ENCODE results near the gene GLYR1.

Gene GLYR1

GRCh38 chr16:4886151-4886550 is 39.1 kb upstream of the GLYR1 start:
- peak overlapping the region; percentile 72 for H3K27ac Mint-ChIP-seq (ENCODE audit: low read depth)
- no peak overlapping the region for H3K4me3 Mint-ChIP-seq
- no peaks in the 10 kb centered on the region for H3K27me3 Mint-ChIP-seq
- H3K4me1 Mint-ChIP-seq = peaks cover 6% of the 10 kb centered on the region
- DNase-seq (ENCODE audit: low spot score in 2 of 2) (no peak), ATAC-seq (replicated peaks; ENCODE audit: extremely low read depth, poor library complexity, severe bottlenecking) (no peak)
- no peaks in the 10 kb centered on the region for H3K9me3 Mint-ChIP-seq
- peaks cover 22% of the 10 kb centered on the region for H3K36me3 Mint-ChIP-seq (ENCODE audit: insufficient read depth)

GRCh38 chr16:4884972-4885874 is 38.1 kb upstream of the GLYR1 start:
- no peak for DNase-seq (ENCODE audit: low spot score in 2 of 2)

GRCh38 chr16:4884209-4884608 is 37.1 kb upstream of the GLYR1 start:
- H3K9me3 Mint-ChIP-seq = no peaks in the 10 kb centered on the region
- H3K4me3 Mint-ChIP-seq = no peak overlapping the region
- no peak for DNase-seq (ENCODE audit: low spot score in 2 of 2)
- H3K4me1 Mint-ChIP-seq = peaks cover 6% of the 10 kb centered on the region
- peaks cover 34% of the 10 kb centered on the region for H3K36me3 Mint-ChIP-seq (ENCODE audit: insufficient read depth)
- H3K27ac Mint-ChIP-seq (ENCODE audit: low read depth) = no peak overlapping the region
- no peaks in the 10 kb centered on the region for H3K27me3 Mint-ChIP-seq
- no peak for ATAC-seq (replicated peaks; ENCODE audit: extremely low read depth, poor library complexity, severe bottlenecking)

More at GRCh38 chr16:4884972-4885874, 38.1 kb upstream of the GLYR1 start:
- H3K27ac Mint-ChIP-seq (ENCODE audit: low read depth) = peak overlapping the region; percentile 72
- no peak for ATAC-seq (replicated peaks; ENCODE audit: extremely low read depth, poor library complexity, severe bottlenecking)
- peaks cover 6% of the 10 kb centered on the region for H3K4me1 Mint-ChIP-seq
- H3K9me3 Mint-ChIP-seq = no peaks in the 10 kb centered on the region
- peaks cover 31% of the 10 kb centered on the region for H3K36me3 Mint-ChIP-seq (ENCODE audit: insufficient read depth)
- no peak overlapping the region for H3K4me3 Mint-ChIP-seq
- no peaks in the 10 kb centered on the region for H3K27me3 Mint-ChIP-seq

DNA sequence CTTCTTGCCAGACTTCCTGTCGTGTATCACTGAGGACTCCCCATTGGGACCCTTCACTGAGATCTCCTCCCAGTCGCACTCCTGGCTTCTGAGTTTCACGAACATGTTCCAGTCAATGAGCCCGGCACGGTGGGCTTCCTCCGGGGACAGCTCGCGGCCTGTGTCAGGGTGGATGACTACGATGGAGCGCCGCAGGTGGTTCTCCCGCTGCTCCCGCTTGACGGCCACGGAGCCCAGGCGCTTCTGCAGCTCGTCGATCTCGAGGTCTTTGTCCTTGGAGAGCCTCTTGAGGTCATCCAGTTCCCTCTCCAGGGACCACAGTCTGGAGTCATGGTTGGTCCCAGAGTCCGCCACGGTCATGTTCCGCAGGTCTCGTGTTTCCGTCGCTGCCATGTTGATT is 36.4 kb upstream of the GLYR1 start:
- no peaks in the 10 kb centered on the region for H3K27me3 Mint-ChIP-seq
- ATAC-seq (replicated peaks; ENCODE audit: extremely low read depth, poor library complexity, severe bottlenecking) = no peak
- peaks cover 6% of the 10 kb centered on the region for H3K4me1 Mint-ChIP-seq
- H3K4me3 Mint-ChIP-seq = no peak overlapping the region
- no peaks in the 10 kb centered on the region for H3K9me3 Mint-ChIP-seq
- DNase-seq (ENCODE audit: low spot score in 2 of 2) = no peak
- H3K36me3 Mint-ChIP-seq (ENCODE audit: insufficient read depth) = peaks cover 34% of the 10 kb centered on the region
- no peak overlapping the region for H3K27ac Mint-ChIP-seq (ENCODE audit: low read depth)

DNA sequence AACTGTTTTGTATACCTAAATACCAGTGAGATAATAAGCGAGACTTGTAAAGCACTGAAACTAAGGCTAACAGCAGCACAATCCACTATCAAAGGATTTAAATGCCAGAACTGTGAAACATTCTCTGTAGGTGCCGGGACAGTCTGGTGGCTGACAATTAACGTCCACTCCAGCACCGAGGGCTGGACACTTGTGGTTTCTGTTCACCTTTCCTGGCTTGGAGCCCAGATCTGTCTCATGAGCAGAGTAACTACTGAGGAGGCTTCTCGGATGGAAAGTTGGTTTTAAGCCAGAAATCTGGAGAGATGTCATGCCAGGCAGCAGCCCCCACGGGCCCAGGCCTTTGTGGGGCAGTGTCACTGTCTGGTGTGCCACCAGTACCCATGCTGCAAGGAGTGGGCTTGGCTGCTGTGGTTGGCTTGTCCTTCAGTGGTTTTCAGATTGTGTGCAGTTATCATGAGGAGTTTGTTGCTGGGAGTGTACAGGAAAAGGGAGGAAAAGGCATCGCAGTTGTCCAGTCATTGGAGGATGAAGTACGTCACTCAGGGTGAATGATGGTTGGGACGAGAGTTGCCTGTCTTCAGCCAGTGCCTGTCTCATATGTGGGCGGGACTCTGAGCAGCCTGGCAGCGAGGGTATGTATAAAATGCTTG is 35.7 kb upstream of the GLYR1 start:
- Mint-ChIP-seq H3K4me1 (peaks cover 6% of the 10 kb centered on the region), H3K27me3 (no peaks in the 10 kb centered on the region), H3K9me3 (no peaks in the 10 kb centered on the region), H3K27ac (ENCODE audit: low read depth) (no peak overlapping the region), H3K36me3 (ENCODE audit: insufficient read depth) (peaks cover 34% of the 10 kb centered on the region), H3K4me3 (no peak overlapping the region)
- DNase-seq (ENCODE audit: low spot score in 2 of 2) (no peak), ATAC-seq (replicated peaks; ENCODE audit: extremely low read depth, poor library complexity, severe bottlenecking) (no peak)

DNA sequence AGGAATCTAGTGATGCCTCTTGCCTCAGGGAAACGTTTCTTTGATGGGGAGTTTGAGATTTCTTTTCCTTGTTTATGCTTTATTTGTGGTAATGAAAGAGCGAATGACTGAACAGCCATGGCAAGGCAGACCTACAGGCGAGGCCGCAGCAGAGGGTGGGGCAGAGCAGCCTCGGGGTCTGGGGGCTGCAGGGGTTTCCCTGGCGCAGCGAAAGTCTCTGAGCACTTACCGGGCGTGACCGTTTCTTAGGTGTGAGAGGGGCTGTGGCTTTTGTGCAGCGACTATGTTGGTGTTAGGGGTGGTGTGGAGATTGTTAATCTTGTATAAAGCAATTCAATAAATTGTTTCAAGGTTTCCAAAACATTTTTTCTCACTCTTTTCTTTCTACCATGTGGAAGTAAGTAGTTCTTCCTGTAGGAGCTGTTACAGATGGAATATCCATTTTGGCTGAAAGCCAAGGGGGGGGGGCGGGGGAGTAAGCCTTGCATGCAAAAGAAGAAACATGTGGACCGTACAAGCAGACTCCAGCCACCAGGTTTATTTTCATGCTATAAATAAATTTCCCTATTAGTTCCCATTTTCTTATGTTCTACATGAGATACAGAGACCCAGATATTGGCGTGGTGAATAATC is 35.0 kb upstream of the GLYR1 start:
- no peak overlapping the region for H3K4me3 Mint-ChIP-seq
- no peaks in the 10 kb centered on the region for H3K27me3 Mint-ChIP-seq
- peaks cover 6% of the 10 kb centered on the region for H3K4me1 Mint-ChIP-seq
- no peak for DNase-seq (ENCODE audit: low spot score in 2 of 2)
- H3K9me3 Mint-ChIP-seq = no peaks in the 10 kb centered on the region
- ATAC-seq (replicated peaks; ENCODE audit: extremely low read depth, poor library complexity, severe bottlenecking) = no peak
- H3K27ac Mint-ChIP-seq (ENCODE audit: low read depth) = no peak overlapping the region
- H3K36me3 Mint-ChIP-seq (ENCODE audit: insufficient read depth) = peaks cover 34% of the 10 kb centered on the region

DNA sequence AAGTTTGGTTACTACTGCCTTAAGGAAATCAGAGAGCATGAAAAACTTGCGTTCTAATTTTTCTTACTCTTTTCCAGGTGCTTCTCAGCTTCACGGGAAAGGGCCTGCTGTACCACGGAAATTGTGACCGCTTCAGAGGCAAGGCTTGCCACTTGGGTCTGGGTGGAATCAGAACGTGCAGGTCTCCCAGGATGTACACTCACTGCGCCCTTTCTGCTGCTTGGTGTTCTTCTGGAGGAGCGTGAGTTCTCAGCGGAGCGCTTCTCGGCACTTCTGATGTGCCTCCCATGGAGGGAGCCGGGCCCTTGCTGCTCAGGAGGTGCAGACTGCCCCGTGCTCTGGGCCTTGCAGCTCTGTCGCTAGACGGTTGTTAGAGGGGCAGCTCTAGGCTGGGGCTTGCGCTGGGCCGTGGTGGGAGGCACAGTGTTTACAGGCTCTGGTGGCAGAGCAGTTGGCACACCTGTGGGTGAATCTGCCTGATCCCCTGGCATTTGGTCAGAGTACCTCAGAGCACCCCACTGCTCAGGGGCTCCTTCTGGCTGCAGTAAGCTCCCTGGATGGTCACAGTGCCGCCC is 33.0 kb upstream of the GLYR1 start:
- Mint-ChIP-seq H3K36me3 (ENCODE audit: insufficient read depth) (peaks cover 41% of the 10 kb centered on the region), H3K4me1 (peaks cover 5% of the 10 kb centered on the region), H3K27me3 (no peaks in the 10 kb centered on the region), H3K27ac (ENCODE audit: low read depth) (peak overlapping the region; percentile 16), H3K4me3 (no peak overlapping the region), H3K9me3 (no peaks in the 10 kb centered on the region)
- DNase-seq (ENCODE audit: low spot score in 2 of 2) (no peak), ATAC-seq (replicated peaks; ENCODE audit: extremely low read depth, poor library complexity, severe bottlenecking) (no peak)

- Mint-ChIP-seq H3K36me3 (ENCODE audit: insufficient read depth) (peaks cover 40% of the 10 kb centered on the region), H3K4me1 (peaks cover 5% of the 10 kb centered on the region), H3K9me3 (no peaks in the 10 kb centered on the region), H3K27ac (ENCODE audit: low read depth) (no peak overlapping the region), H3K4me3 (no peak overlapping the region), H3K27me3 (no peaks in the 10 kb centered on the region)
- no peak for DNase-seq (ENCODE audit: low spot score in 2 of 2)
- no peak for ATAC-seq (replicated peaks; ENCODE audit: extremely low read depth, poor library complexity, severe bottlenecking)
These were observed 32.0 kb upstream of the GLYR1 start for GRCh38 chr16:4879049-4879448.

GRCh38 chr16:4877380-4877685 is 30.2 kb upstream of the GLYR1 start:
- Mint-ChIP-seq H3K9me3 (no peaks in the 10 kb centered on the region), H3K27ac (ENCODE audit: low read depth) (no peak overlapping the region), H3K4me3 (no peak overlapping the region), H3K4me1 (peaks cover 5% of the 10 kb centered on the region), H3K27me3 (no peaks in the 10 kb centered on the region), H3K36me3 (ENCODE audit: insufficient read depth) (peaks cover 46% of the 10 kb centered on the region)
- DNase-seq (ENCODE audit: low spot score in 2 of 2) = no peak
- no peak for ATAC-seq (replicated peaks; ENCODE audit: extremely low read depth, poor library complexity, severe bottlenecking)

GRCh38 chr16:4876646-4877379 is 29.7 kb upstream of the GLYR1 start:
- H3K9me3 Mint-ChIP-seq = no peaks in the 10 kb centered on the region
- H3K36me3 Mint-ChIP-seq (ENCODE audit: insufficient read depth) = peaks cover 45% of the 10 kb centered on the region
- DNase-seq (ENCODE audit: low spot score in 2 of 2) = no peak
- H3K4me3 Mint-ChIP-seq = no peak overlapping the region
- no peak for ATAC-seq (replicated peaks; ENCODE audit: extremely low read depth, poor library complexity, severe bottlenecking)
- peaks cover 5% of the 10 kb centered on the region for H3K4me1 Mint-ChIP-seq
- H3K27ac Mint-ChIP-seq (ENCODE audit: low read depth) = no peak overlapping the region
- H3K27me3 Mint-ChIP-seq = no peaks in the 10 kb centered on the region

GRCh38 chr16:4874666-4875065 is 27.6 kb upstream of the GLYR1 start:
- Mint-ChIP-seq H3K4me3 (no peak overlapping the region), H3K27me3 (no peaks in the 10 kb centered on the region), H3K4me1 (peaks cover 5% of the 10 kb centered on the region), H3K36me3 (ENCODE audit: insufficient read depth) (peaks cover 47% of the 10 kb centered on the region), H3K9me3 (no peaks in the 10 kb centered on the region), H3K27ac (ENCODE audit: low read depth) (peak overlapping the region; percentile 79)
- ATAC-seq (replicated peaks; ENCODE audit: extremely low read depth, poor library complexity, severe bottlenecking) = no peak
- DNase-seq (ENCODE audit: low spot score in 2 of 2) = no peak

DNA sequence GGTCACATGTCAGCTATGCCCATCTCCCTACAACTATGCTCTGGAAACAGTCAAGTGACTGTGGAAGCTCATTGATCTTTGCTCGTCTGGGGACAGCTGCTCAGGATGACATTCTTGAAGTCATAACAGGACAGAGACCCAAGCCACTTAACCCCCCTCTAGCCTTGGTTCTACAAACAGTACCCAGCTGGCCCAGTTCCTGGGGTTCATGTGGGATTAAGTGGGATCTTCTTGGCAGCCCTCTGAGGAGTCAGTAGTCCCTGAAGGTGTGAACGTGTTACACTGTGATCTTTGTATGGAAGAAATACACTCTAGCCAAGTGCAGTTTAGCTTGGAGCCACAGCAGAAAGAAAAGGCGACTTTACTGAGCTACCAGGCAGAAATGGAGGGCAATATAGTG is 26.0 kb upstream of the GLYR1 start:
- Mint-ChIP-seq H3K4me3 (no peak overlapping the region), H3K27me3 (no peaks in the 10 kb centered on the region), H3K27ac (ENCODE audit: low read depth) (no peak overlapping the region), H3K4me1 (peaks cover 21% of the 10 kb centered on the region), H3K9me3 (no peaks in the 10 kb centered on the region), H3K36me3 (ENCODE audit: insufficient read depth) (peaks cover 51% of the 10 kb centered on the region)
- ATAC-seq (replicated peaks; ENCODE audit: extremely low read depth, poor library complexity, severe bottlenecking) (no peak), DNase-seq (ENCODE audit: low spot score in 2 of 2) (no peak)
